ENCODE results near the gene ETV4. TPM values are rescaled to one million over a fixed set of nuclear protein-coding genes. Genes with fewer than 3 reads are reported as not detected.

The ETV4 gene
- total RNA-seq, 4 donors from 2014 or later, result 1.1 to 9.0 (median 5.3) TPM

DNA sequence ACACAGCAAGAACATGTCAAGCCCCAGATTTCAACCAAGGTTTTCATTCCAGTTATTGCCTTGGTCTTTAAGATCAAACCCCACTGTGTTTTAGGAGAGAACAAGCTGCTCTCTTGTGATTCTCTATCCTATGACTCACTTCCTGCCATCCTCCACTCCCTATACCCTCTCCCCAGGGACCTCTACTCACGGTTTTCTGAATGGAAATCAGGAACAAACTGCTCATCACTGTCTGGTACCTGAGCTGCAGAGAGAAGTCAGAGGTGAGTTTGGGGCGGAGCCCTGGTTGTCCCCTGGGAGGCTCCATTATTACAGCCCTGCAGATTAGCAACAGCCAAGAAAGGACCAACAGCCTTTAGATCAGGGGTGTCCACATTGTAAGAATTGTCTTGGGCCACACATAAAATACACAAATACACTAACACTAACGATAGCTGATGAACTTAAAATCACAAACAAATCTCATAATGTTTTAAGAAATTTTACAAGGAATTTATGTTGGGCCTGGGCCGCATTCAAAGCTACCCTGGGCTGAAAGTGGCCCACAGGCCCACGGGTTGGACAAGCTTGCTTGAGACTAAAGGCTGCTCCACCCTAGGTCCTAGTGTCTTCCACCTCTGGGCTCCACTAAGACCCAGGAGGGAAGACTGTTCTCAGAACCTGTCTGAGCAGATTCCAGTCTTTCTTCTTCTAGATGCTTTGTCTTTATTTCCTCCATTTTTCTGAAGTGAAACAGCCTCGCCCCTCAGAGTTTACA, 9.7 kb downstream of the ETV4 start:
- H3K27me3 ChIP-seq, result no peaks in the 10 kb centered on the region
- no peaks in the 10 kb centered on the region for H3K36me3 ChIP-seq
- TF ChIP-seq POLR2A (IDR thresholded peaks at IDR 0.05) (no peak), CTCF (IDR thresholded peaks at IDR 0.05) (no peak)
- no peak overlapping the region for H3K27ac ChIP-seq
- H3K4me3 ChIP-seq (replicated peaks in 1 of 3), result no peak overlapping the region
- no peak for DNase-seq
- peaks cover 4 to 12% of the 10 kb centered on the region in 2 donors for H3K4me1 ChIP-seq
- 87 to 88% methylated on average over 6 of the region's 6 CpGs for WGBS, 2 donors
- intact Hi-C loops (cut with DNase I), result no loop called here
- no peaks in the 10 kb centered on the region for H3K9me3 ChIP-seq

GRCh38 chr17:43534909-43535308, 11.2 kb downstream of the ETV4 start:
- Histone ChIP-seq H3K9me3 (no peaks in the 10 kb centered on the region), H3K27me3 (no peaks in the 10 kb centered on the region), H3K4me3 (replicated peaks in 1 of 3) (no peak overlapping the region), H3K4me1 (peaks cover 17 to 25% of the 10 kb centered on the region in 2 donors), H3K36me3 (no peaks in the 10 kb centered on the region), H3K27ac (no peak overlapping the region)
- DNase-seq, result no peak
- no peak for TF ChIP-seq POLR2A (IDR thresholded peaks at IDR 0.05)
- 89 to 91% methylated on average over 5 of the region's 5 CpGs for WGBS, 2 donors
- intact Hi-C loops (cut with DNase I), result no loop called here

- Histone ChIP-seq H3K9me3 (no peaks in the 10 kb centered on the region), H3K36me3 (no peaks in the 10 kb centered on the region), H3K4me1 (peaks cover 23 to 35% of the 10 kb centered on the region in 2 donors), H3K27me3 (no peaks in the 10 kb centered on the region), H3K4me3 (replicated peaks in 1 of 3) (no peak overlapping the region), H3K27ac (no peak overlapping the region)
- WGBS, 2 donors, result 96 to 100% methylated on average over 1 to 4 of the region's 4 CpGs
- intact Hi-C loops (cut with DNase I), result no loop called here
- no peak for DNase-seq
- no peak for TF ChIP-seq CTCF (IDR thresholded peaks at IDR 0.05)
- TF ChIP-seq POLR2A (IDR thresholded peaks at IDR 0.05), result no peak
These were observed 12.4 kb downstream of the ETV4 start for GRCh38 chr17:43533699-43534098.

DNA sequence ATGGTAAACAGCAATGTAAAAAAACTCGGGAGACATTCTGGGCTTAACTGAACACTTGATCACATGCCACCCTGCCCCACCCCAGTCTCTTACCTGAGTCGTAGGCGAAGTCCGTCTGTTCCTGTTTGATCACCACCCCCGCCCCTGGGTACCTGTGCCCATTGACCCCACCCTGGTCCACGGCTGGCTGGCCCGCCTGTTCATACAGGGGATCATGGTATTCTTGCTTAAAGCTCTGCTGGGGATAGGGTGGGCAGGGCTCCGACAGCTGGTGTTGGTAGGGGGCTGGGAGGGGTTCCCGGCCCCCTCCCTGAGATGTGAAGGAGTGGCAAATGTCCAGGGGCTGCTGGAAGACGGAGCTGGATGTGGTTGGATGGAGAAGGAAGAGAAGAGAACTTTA, 13.6 kb downstream of the ETV4 start:
- Histone ChIP-seq H3K27ac (no peak overlapping the region), H3K27me3 (no peaks in the 10 kb centered on the region), H3K36me3 (no peaks in the 10 kb centered on the region), H3K4me3 (replicated peaks in 1 of 3) (no peak overlapping the region), H3K4me1 (peaks cover 23 to 41% of the 10 kb centered on the region in 2 donors), H3K9me3 (no peaks in the 10 kb centered on the region)
- no peak for DNase-seq
- WGBS, 2 donors, result 86 to 90% methylated on average over 10 of the region's 10 CpGs
- no peak for TF ChIP-seq POLR2A (IDR thresholded peaks at IDR 0.05)
- intact Hi-C loops (cut with DNase I), result no loop called here

- TF ChIP-seq POLR2A (IDR thresholded peaks at IDR 0.05), result no peak
- no peak for TF ChIP-seq CTCF (IDR thresholded peaks at IDR 0.05)
- Histone ChIP-seq H3K36me3 (no peaks in the 10 kb centered on the region), H3K27ac (peak overlapping the region; percentile 76 to 97 (median 91)), H3K9me3 (no peaks in the 10 kb centered on the region), H3K27me3 (no peaks in the 10 kb centered on the region), H3K4me3 (replicated peaks in 1 of 3) (no peak overlapping the region), H3K4me1 (peaks cover 23 to 41% of the 10 kb centered on the region in 2 donors)
- no peak for DNase-seq
- 85 to 88% methylated on average over 8 of the region's 8 CpGs for WGBS, 2 donors
- intact Hi-C loops (cut with DNase I), result no loop called here
These were observed 14.2 kb downstream of the ETV4 start for GRCh38 chr17:43531955-43532354.

DNA sequence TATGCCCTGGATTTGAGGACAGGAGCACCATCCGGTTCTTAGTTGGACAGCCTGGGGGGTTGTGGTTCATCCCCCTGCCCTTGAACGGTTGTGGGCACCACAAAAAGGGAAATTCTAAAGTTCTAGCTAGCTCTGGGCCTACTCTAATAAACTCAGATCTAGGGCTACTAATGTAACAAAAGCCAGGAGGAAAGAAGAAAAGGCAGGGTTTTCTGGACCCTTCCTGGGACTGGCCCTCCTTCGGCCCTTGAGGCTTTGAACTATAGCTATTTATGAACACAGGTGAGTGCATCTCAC, 15.1 kb downstream of the ETV4 start:
- Histone ChIP-seq H3K9me3 (no peaks in the 10 kb centered on the region), H3K27me3 (no peaks in the 10 kb centered on the region), H3K4me3 (replicated peaks in 1 of 3) (peak overlapping the region in 1 of 3 donors; percentile 3), H3K36me3 (peaks cover 0 to 2% of the 10 kb centered on the region in 2 donors), H3K27ac (peak overlapping the region; percentile 76 to 97 (median 91)), H3K4me1 (peaks cover 23 to 41% of the 10 kb centered on the region in 2 donors)
- TF ChIP-seq CTCF (IDR thresholded peaks at IDR 0.05) (no peak), POLR2A (IDR thresholded peaks at IDR 0.05) (no peak)
- DNase-seq, result peak in 1 of 2 donors; percentile 9
- intact Hi-C loops (cut with DNase I), result no loop called here
- whole genome bisulfite sequencing, 2 donors, result 10 to 29% methylated on average over 3 of the region's 3 CpGs

Data from thyroid gland (tissue), 4 donors.